HepG2 (cell line): Measurements from ENCODE around the gene SURF1.

Source experiments
- NPAS2 ChIP-seq: sonication (generic); formaldehyde crosslinking; IDR thresholded peaks from 2 replicates; pipeline ENCODE4 v1.8.0; 2022; ENCODE audit warnings: mild to moderate bottlenecking, missing genetic modification reagents, borderline replicate concordance
- NR2F6 ChIP-seq, 2 experiments: IDR thresholded peaks; 2 replicates each; pipeline ENCODE4 v1.6.1; 2016; ENCODE audit warnings: antibody characterized with exemption in 1 of 2, mild to moderate bottlenecking in 1 of 2
- PHF20 ChIP-seq: sonication (generic); formaldehyde crosslinking; IDR thresholded peaks from 2 replicates; pipeline ENCODE4 v1.5.0; 2020; ENCODE audit warnings: mild to moderate bottlenecking, missing genetic modification reagents
- POLR2A ChIP-seq, 2 experiments: IDR thresholded peaks; 2 replicates each; pipeline ENCODE4 v1.6.1; 2011; ENCODE audit warnings: low read depth in 2 of 2, low read length in 2 of 2, mild to moderate bottlenecking in 1 of 2, moderate library complexity in 1 of 2; ENCODE audit not compliant: insufficient read depth in 1 of 2
- POLR2G ChIP-seq: fragments of 200-400 bp; formaldehyde crosslinking; IDR thresholded peaks from 2 replicates; pipeline ENCODE4 v1.6.1; 2018; ENCODE audit warnings: mild to moderate bottlenecking, low read depth, low read length, moderate library complexity
- RAD21 ChIP-seq: fragments of 450-650 bp; formaldehyde crosslinking; IDR thresholded peaks from 2 replicates; pipeline ENCODE4 v1.5.0; 2020; ENCODE audit warnings: mild to moderate bottlenecking
- TP53 ChIP-seq: sonication (generic); formaldehyde crosslinking; conservative IDR thresholded peaks from 2 replicates; pipeline ENCODE4 v1.4.0; 2020; ENCODE audit warnings: missing genetic modification reagents
- ZNF713 ChIP-seq: sonication (generic); formaldehyde crosslinking; IDR thresholded peaks from 2 replicates; pipeline ENCODE4 v1.4.0; 2020; ENCODE audit warnings: mild to moderate bottlenecking, missing genetic modification reagents
- TF ChIP-seq, protein P1 (sequence below): IDR thresholded peaks from 2 replicates; pipeline ENCODE4 v1.6.1; 2012; ENCODE audit warnings: low read depth, low read length, improper control_type of control experiment
- TF ChIP-seq, protein P2 (sequence below): sonication (generic); formaldehyde crosslinking; IDR thresholded peaks from 2 replicates; pipeline ENCODE4 v1.4.0; 2020; ENCODE audit warnings: missing genetic modification reagents, borderline replicate concordance
- TF ChIP-seq, protein P3 (sequence below): sonication (generic); formaldehyde crosslinking; IDR thresholded peaks from 2 replicates; pipeline ENCODE4 v1.4.0; 2020; ENCODE audit warnings: mild to moderate bottlenecking, missing genetic modification reagents

DNA sequence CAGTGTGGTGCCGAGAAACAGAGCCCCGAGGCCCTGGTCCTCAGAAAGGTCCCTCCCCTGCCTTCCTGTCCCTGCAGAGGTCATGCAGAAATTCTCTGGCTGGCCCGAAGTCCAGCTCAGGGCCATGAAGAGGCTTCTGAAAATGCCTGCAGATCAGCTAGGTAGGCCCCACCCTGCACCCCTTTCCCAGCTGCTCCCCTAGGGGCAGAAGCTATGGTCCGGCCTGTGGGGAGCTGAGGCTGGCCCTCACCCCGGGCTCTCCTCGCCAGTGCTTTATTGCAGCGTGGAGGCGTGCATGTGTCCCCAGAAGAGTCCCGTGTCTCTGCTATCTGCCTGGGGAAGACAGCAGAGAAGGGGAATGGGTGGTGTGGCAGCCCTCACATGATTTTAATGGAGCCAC lies 41.6 kb upstream of the SURF1 start:
- TF ChIP-seq NPAS2 (CRISPR knock-in tag) = no peak
- TF ChIP-seq, protein P1, sequence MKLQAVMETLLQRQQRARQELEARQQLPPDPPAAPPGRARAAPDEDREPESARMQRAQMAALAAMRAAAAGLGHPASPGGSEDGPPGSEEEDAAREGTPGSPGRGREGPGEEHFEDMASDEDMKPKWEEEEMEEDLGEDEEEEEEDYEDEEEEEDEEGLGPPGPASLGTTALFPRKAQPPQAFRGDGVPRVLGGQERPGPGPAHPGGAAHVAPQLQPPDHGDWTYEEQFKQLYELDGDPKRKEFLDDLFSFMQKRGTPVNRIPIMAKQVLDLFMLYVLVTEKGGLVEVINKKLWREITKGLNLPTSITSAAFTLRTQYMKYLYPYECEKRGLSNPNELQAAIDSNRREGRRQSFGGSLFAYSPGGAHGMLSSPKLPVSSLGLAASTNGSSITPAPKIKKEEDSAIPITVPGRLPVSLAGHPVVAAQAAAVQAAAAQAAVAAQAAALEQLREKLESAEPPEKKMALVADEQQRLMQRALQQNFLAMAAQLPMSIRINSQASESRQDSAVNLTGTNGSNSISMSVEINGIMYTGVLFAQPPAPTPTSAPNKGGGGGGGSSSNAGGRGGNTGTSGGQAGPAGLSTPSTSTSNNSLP = no peak
- no peak for TF ChIP-seq POLR2A (IDR thresholded peaks at IDR 0.05; ENCODE audit: insufficient read depth in 1 of 2, low read depth in 2 of 2, low read length in 2 of 2)
- TF ChIP-seq ZNF713 (CRISPR knock-in tag) = no peak
- TF ChIP-seq, protein P2, sequence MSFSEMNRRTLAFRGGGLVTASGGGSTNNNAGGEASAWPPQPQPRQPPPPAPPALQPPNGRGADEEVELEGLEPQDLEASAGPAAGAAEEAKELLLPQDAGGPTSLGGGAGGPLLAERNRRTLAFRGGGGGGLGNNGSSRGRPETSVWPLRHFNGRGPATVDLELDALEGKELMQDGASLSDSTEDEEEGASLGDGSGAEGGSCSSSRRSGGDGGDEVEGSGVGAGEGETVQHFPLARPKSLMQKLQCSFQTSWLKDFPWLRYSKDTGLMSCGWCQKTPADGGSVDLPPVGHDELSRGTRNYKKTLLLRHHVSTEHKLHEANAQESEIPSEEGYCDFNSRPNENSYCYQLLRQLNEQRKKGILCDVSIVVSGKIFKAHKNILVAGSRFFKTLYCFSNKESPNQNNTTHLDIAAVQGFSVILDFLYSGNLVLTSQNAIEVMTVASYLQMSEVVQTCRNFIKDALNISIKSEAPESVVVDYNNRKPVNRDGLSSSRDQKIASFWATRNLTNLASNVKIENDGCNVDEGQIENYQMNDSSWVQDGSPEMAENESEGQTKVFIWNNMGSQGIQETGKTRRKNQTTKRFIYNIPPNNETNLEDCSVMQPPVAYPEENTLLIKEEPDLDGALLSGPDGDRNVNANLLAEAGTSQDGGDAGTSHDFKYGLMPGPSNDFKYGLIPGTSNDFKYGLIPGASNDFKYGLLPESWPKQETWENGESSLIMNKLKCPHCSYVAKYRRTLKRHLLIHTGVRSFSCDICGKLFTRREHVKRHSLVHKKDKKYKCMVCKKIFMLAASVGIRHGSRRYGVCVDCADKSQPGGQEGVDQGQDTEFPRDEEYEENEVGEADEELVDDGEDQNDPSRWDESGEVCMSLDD (CRISPR knock-in tag) = no peak
- no peak for TF ChIP-seq PHF20 (CRISPR knock-in tag)
- no peak; the same call in 1 of the 2 replicates for TF ChIP-seq POLR2G
- no peak for TF ChIP-seq NR2F6 (IDR thresholded peaks at IDR 0.05)
- no peak for TF ChIP-seq NR2F6 (CRISPR knock-in tag; IDR thresholded peaks at IDR 0.05)
- TF ChIP-seq, protein P3, sequence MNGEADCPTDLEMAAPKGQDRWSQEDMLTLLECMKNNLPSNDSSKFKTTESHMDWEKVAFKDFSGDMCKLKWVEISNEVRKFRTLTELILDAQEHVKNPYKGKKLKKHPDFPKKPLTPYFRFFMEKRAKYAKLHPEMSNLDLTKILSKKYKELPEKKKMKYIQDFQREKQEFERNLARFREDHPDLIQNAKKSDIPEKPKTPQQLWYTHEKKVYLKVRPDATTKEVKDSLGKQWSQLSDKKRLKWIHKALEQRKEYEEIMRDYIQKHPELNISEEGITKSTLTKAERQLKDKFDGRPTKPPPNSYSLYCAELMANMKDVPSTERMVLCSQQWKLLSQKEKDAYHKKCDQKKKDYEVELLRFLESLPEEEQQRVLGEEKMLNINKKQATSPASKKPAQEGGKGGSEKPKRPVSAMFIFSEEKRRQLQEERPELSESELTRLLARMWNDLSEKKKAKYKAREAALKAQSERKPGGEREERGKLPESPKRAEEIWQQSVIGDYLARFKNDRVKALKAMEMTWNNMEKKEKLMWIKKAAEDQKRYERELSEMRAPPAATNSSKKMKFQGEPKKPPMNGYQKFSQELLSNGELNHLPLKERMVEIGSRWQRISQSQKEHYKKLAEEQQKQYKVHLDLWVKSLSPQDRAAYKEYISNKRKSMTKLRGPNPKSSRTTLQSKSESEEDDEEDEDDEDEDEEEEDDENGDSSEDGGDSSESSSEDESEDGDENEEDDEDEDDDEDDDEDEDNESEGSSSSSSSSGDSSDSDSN (CRISPR knock-in tag) = no peak
- no peak for TF ChIP-seq TP53 (CRISPR knock-in tag)
- TF ChIP-seq RAD21 (CRISPR knock-in tag) = no peak
